HEK293T (cell line): ENCODE measurements around the gene NELFB.

Experiments used
- BHLHE40 ChIP-seq: fragments of 450-650 bp; IDR thresholded peaks from 2 replicates; pipeline ENCODE4 v1.6.1; 2016; ENCODE audit warnings: mild to moderate bottlenecking, moderate library complexity, borderline replicate concordance
- ELF4 ChIP-seq: fragments of 450-650 bp; IDR thresholded peaks from 2 replicates; pipeline ENCODE4 v1.6.1; 2017; ENCODE audit warnings: antibody characterized with exemption
- FOXK2 ChIP-seq: fragments of 450-650 bp; IDR thresholded peaks from 2 replicates; pipeline ENCODE4 v1.6.1; 2016; ENCODE audit warnings: mild to moderate bottlenecking
- FOXM1 ChIP-seq: fragments of 450-650 bp; IDR thresholded peaks from 2 replicates; pipeline ENCODE4 v1.6.1; 2017; ENCODE audit warnings: mild to moderate bottlenecking, borderline replicate concordance
- NFRKB ChIP-seq: fragments of 450-650 bp; IDR thresholded peaks from 2 replicates; pipeline ENCODE4 v1.6.1; 2016; ENCODE audit warnings: mild to moderate bottlenecking, moderate library complexity
- SP1 ChIP-seq: fragments of 450-650 bp; IDR thresholded peaks from 2 replicates; pipeline ENCODE4 v1.6.1; 2017
- SUZ12 ChIP-seq: fragments of 450-650 bp; IDR thresholded peaks from 2 replicates; pipeline ENCODE4 v1.6.1; 2016; ENCODE audit warnings: mild to moderate bottlenecking
- TARDBP ChIP-seq: fragments of 450-650 bp; IDR thresholded peaks from 2 replicates; pipeline ENCODE4 v1.6.1; 2016

GRCh38 chr9:137295238-137295811, 40.2 kb downstream of the NELFB start:
- TF ChIP-seq NFRKB (no peak), SUZ12 (no peak), SP1 (no peak), FOXM1 (no peak), FOXK2 (no peak), BHLHE40 (no peak), TARDBP (no peak), ELF4 (no peak)
